GM18511 (cell line): ENCODE data around the gene ZBTB16.
"Not testable (repeated sequence)": the region's sequence is repeated elsewhere in the genome, so short reads cannot be mapped to it uniquely, and the experiment has no call there.

Source experiments
- ATAC-seq: cut with Tn5 transposase; IDR thresholded peaks from one replicate; pipeline ENCODE4 v1.9.1; 2021; ENCODE audit warnings: mild to moderate bottlenecking, moderate library complexity; ENCODE audit not compliant: unreplicated experiment

Gene ZBTB16

GRCh38 chr11:114042234-114042633, 17.3 kb upstream of the ZBTB16 start:
- no peak for ATAC-seq

GRCh38 chr11:114044042-114044871, 15.3 kb upstream of the ZBTB16 start:
- no peak for ATAC-seq

- ATAC-seq, result no peak
These were observed 12.2 kb upstream of the ZBTB16 start for GRCh38 chr11:114047327-114047726.

GRCh38 chr11:114049050-114049449, 10.5 kb upstream of the ZBTB16 start:
- no peak for ATAC-seq

GRCh38 chr11:114049766-114050165, 9.7 kb upstream of the ZBTB16 start:
- not testable (repeated sequence) for ATAC-seq

GRCh38 chr11:114050258-114050927, 9.1 kb upstream of the ZBTB16 start:
- ATAC-seq, result no peak

- ATAC-seq, result no peak
These were observed 8.0 kb upstream of the ZBTB16 start for GRCh38 chr11:114051558-114051957.

GRCh38 chr11:114052160-114052559, 7.4 kb upstream of the ZBTB16 start:
- ATAC-seq, result no peak

- ATAC-seq, result no peak
These were observed 6.1 kb upstream of the ZBTB16 start for GRCh38 chr11:114053406-114053805.

- no peak for ATAC-seq
These were observed 4.7 kb upstream of the ZBTB16 start for GRCh38 chr11:114054806-114055205.

GRCh38 chr11:114056409-114056808, 3.1 kb upstream of the ZBTB16 start:
- ATAC-seq, result no peak

GRCh38 chr11:114057147-114057546, 2.4 kb upstream of the ZBTB16 start:
- ATAC-seq, result no peak

- ATAC-seq, result no peak
These were observed 1.9 kb upstream of the ZBTB16 start for GRCh38 chr11:114057605-114058004.

- ATAC-seq, result no peak
These were observed 1.3 kb upstream of the ZBTB16 start for GRCh38 chr11:114058026-114058706.

GRCh38 chr11:114058871-114059277, 637 bp upstream of the ZBTB16 start:
- ATAC-seq, result no peak

- no peak for ATAC-seq
These were observed 477 bp downstream of the ZBTB16 start for GRCh38 chr11:114059984-114060391.

GRCh38 chr11:114060392-114061047, 1.0 kb downstream of the ZBTB16 start:
- ATAC-seq, result no peak

GRCh38 chr11:114061048-114061680, 1.7 kb downstream of the ZBTB16 start:
- no peak for ATAC-seq

GRCh38 chr11:114061681-114062049, 2.2 kb downstream of the ZBTB16 start:
- no peak for ATAC-seq

GRCh38 chr11:114062272-114062671, 2.8 kb downstream of the ZBTB16 start:
- ATAC-seq, result no peak
